Measurements from ENCODE around the gene FBN2. TPM values are rescaled to one million over a fixed set of nuclear protein-coding genes. Genes with fewer than 3 reads are reported as not detected.

The FBN2 gene
- total RNA-seq, 1 donor from 2014 or later, result 244 TPM

GRCh38 chr5:128498844-128499455 lies 39.1 kb downstream of the FBN2 start:
- Mint-ChIP-seq H3K4me1 (peaks cover 4% of the 10 kb centered on the region), H3K27me3 (ENCODE audit: low read depth) (no peaks in the 10 kb centered on the region), H3K9me3 (peaks cover 20% of the 10 kb centered on the region), H3K27ac (no peak overlapping the region), H3K36me3 (peaks cover 30% of the 10 kb centered on the region), H3K4me3 (no peak overlapping the region)
- DNase-seq (ENCODE audit: low spot score in 2 of 2, unreplicated experiment in 2 of 2), result no peak
- peak; percentile 48 for TF ChIP-seq CTCF (IDR thresholded peaks at IDR 0.05; ENCODE audit: unreplicated experiment)

- no peak overlapping the region for H3K27ac Mint-ChIP-seq
These were observed 43.5 kb downstream of the FBN2 start for GRCh38 chr5:128494516-128494915.

GRCh38 chr5:128493657-128494329 lies 44.3 kb downstream of the FBN2 start:
- no peaks in the 10 kb centered on the region for H3K27me3 Mint-ChIP-seq (ENCODE audit: low read depth)
- H3K4me1 Mint-ChIP-seq, result peaks cover 8% of the 10 kb centered on the region
- TF ChIP-seq CTCF (IDR thresholded peaks at IDR 0.05; ENCODE audit: unreplicated experiment), result no peak
- H3K36me3 Mint-ChIP-seq, result peaks cover 24% of the 10 kb centered on the region
- DNase-seq (ENCODE audit: low spot score in 2 of 2, unreplicated experiment in 2 of 2), result no peak
- peaks cover 9% of the 10 kb centered on the region for H3K9me3 Mint-ChIP-seq
- H3K4me3 Mint-ChIP-seq, result no peak overlapping the region
- H3K27ac Mint-ChIP-seq, result no peak overlapping the region

More at GRCh38 chr5:128494516-128494915, 43.5 kb downstream of the FBN2 start:
- DNase-seq (ENCODE audit: low spot score in 2 of 2, unreplicated experiment in 2 of 2), result no peak
- Mint-ChIP-seq H3K27me3 (ENCODE audit: low read depth) (no peaks in the 10 kb centered on the region), H3K4me3 (no peak overlapping the region), H3K36me3 (peaks cover 21% of the 10 kb centered on the region), H3K4me1 (peaks cover 8% of the 10 kb centered on the region), H3K9me3 (peaks cover 9% of the 10 kb centered on the region)
- TF ChIP-seq CTCF (IDR thresholded peaks at IDR 0.05; ENCODE audit: unreplicated experiment), result no peak

GRCh38 chr5:128491291-128491690 lies 46.8 kb downstream of the FBN2 start:
- Mint-ChIP-seq H3K36me3 (peaks cover 30% of the 10 kb centered on the region), H3K9me3 (peaks cover 15% of the 10 kb centered on the region), H3K4me3 (no peak overlapping the region), H3K27ac (no peak overlapping the region), H3K27me3 (ENCODE audit: low read depth) (no peaks in the 10 kb centered on the region), H3K4me1 (peaks cover 5% of the 10 kb centered on the region)
- no peak for DNase-seq (ENCODE audit: low spot score in 2 of 2, unreplicated experiment in 2 of 2)
- TF ChIP-seq CTCF (IDR thresholded peaks at IDR 0.05; ENCODE audit: unreplicated experiment), result no peak

- Mint-ChIP-seq H3K27ac (peak overlapping the region; percentile 71), H3K9me3 (peaks cover 15% of the 10 kb centered on the region), H3K4me1 (peaks cover 5% of the 10 kb centered on the region), H3K4me3 (no peak overlapping the region), H3K27me3 (ENCODE audit: low read depth) (no peaks in the 10 kb centered on the region), H3K36me3 (peaks cover 28% of the 10 kb centered on the region)
- no peak for TF ChIP-seq CTCF (IDR thresholded peaks at IDR 0.05; ENCODE audit: unreplicated experiment)
- DNase-seq (ENCODE audit: low spot score in 2 of 2, unreplicated experiment in 2 of 2), result no peak
These were observed 47.3 kb downstream of the FBN2 start for GRCh38 chr5:128490761-128491160.
